IMR-90 (cell line): ENCODE results near the gene EMC9. TPM values are rescaled to one million over a fixed set of nuclear protein-coding genes. Genes with fewer than 3 reads are reported as not detected.

ENCODE experiments used
- ATAC-seq: fragments of 200-7000 bp; cut with Tn5 transposase; 2 replicates; pipeline ENCODE4 v1.9.1; 2020; ENCODE audit warnings: low read depth, mild to moderate bottlenecking, moderate library complexity
- BruUV-seq: library from RNA; stranded (reverse); fragments of 400-500 nt; replicated peaks from 2 replicates; lab custom pipeline; 2021; lab: Mats Ljungman, UMichigan
- CTCF ChIA-PET: fragments of 300-600 bp; formaldehyde crosslinking; extraction: SDS; loops from one replicate; lab custom pipeline; 2021; ENCODE audit warnings: antibody characterized with exemption; lab: Yijun Ruan, JAX
- POLR2A ChIA-PET: fragments of 300-600 bp; sonication (Branson Sonifier 250); formaldehyde crosslinking; loops from one replicate; lab custom pipeline; 2022; ENCODE audit warnings: antibody characterized with exemption; ENCODE audit not compliant: unreplicated experiment; lab: Charles Lee
- DNase-seq: peaks from one replicate; pipeline ENCODE4 v3.0.0; 2013
- H2AFZ ChIP-seq: replicated peaks from 2 replicates; pipeline ENCODE3; 2013; ENCODE audit warnings: low read length, mild to moderate bottlenecking; ENCODE audit not compliant: poor library complexity
- H2AK5ac ChIP-seq: 2 replicates; pipeline ENCODE4 v1.6.1; 2013; ENCODE audit warnings: low read depth, low read length, inconsistent platforms
- H2AK9ac ChIP-seq: replicated peaks from 2 replicates; pipeline ENCODE3; 2013; ENCODE audit warnings: mild to moderate bottlenecking, low read depth, low read length, moderate library complexity; ENCODE audit not compliant: poor library complexity
- H2BK120ac ChIP-seq: 2 replicates; pipeline ENCODE4 v1.6.1; 2013; ENCODE audit warnings: low read depth, low read length, inconsistent platforms
- H2BK15ac ChIP-seq: 3 replicates; pipeline ENCODE4 v1.6.1; 2013; ENCODE audit warnings: low read depth, low read length, inconsistent platforms
- H2BK20ac ChIP-seq: 2 replicates; pipeline ENCODE4 v1.6.1; 2013; ENCODE audit warnings: low read depth, mild to moderate bottlenecking, inconsistent platforms, low read length, moderate library complexity
- H2BK5ac ChIP-seq: 2 replicates; pipeline ENCODE4 v1.6.1; 2013; ENCODE audit warnings: mild to moderate bottlenecking, low read depth, low read length, inconsistent platforms; ENCODE audit not compliant: poor library complexity, severe bottlenecking
- H3K14ac ChIP-seq: replicated peaks from 2 replicates; pipeline ENCODE4 v1.6.1; 2013; ENCODE audit warnings: low read depth, low read length, inconsistent platforms
- H3K18ac ChIP-seq: 2 replicates; pipeline ENCODE4 v1.6.1; 2013; ENCODE audit warnings: low read depth, low read length, control low read depth
- H3K23ac ChIP-seq: 2 replicates; pipeline ENCODE4 v1.6.1; 2013; ENCODE audit warnings: low read depth, low read length, inconsistent platforms
- H3K27ac ChIP-seq: 2 replicates; pipeline ENCODE4 v1.5.1; 2013; ENCODE audit warnings: mild to moderate bottlenecking, control low read depth, low read length; ENCODE audit not compliant: insufficient read depth
- H3K27me3 ChIP-seq: 2 replicates; pipeline ENCODE4 v1.6.1; 2013; ENCODE audit warnings: low read length; ENCODE audit not compliant: control insufficient read depth, insufficient read depth
- H3K36me3 ChIP-seq: 2 replicates; pipeline ENCODE4 v1.6.1; 2013; ENCODE audit warnings: low read length, mixed read lengths; ENCODE audit not compliant: control insufficient read depth, insufficient read depth
- H3K4ac ChIP-seq: 2 replicates; pipeline ENCODE4 v1.6.1; 2013; ENCODE audit warnings: low read depth, low read length, inconsistent platforms
- H3K4me1 ChIP-seq: 2 replicates; pipeline ENCODE4 v1.6.1; 2013; ENCODE audit warnings: low read length, mixed read lengths; ENCODE audit not compliant: control insufficient read depth, insufficient read depth
- H3K4me2 ChIP-seq: 2 replicates; pipeline ENCODE4 v1.6.1; 2013; ENCODE audit warnings: low read depth, mild to moderate bottlenecking, control low read depth, low read length, moderate library complexity
- H3K4me3 ChIP-seq: 2 replicates; pipeline ENCODE4 v1.5.1; 2013; ENCODE audit warnings: low read depth, mild to moderate bottlenecking, control low read depth, low read length, moderate library complexity; ENCODE audit not compliant: insufficient read depth
- H3K56ac ChIP-seq: 2 replicates; pipeline ENCODE4 v1.6.1; 2013; ENCODE audit warnings: low read length, inconsistent platforms; ENCODE audit not compliant: insufficient read depth; ENCODE audit errors: extremely low read depth
- H3K79me1 ChIP-seq, 2 experiments: 2 replicates each; pipeline ENCODE4 v1.6.1; 2013; ENCODE audit warnings: low read length in 2 of 2, inconsistent platforms in 1 of 2, low read depth in 1 of 2
- H3K9ac ChIP-seq: 2 replicates; pipeline ENCODE4 v1.6.1; 2013; ENCODE audit warnings: low read depth, low read length, control low read depth
- H3K9me1 ChIP-seq: 2 replicates; pipeline ENCODE4 v1.6.1; 2013; ENCODE audit warnings: low read length, inconsistent platforms; ENCODE audit not compliant: insufficient read depth
- H3K9me3 ChIP-seq: 2 replicates; pipeline ENCODE4 v1.6.1; 2013; ENCODE audit warnings: low read length; ENCODE audit not compliant: control insufficient read depth, insufficient read depth
- H4K20me1 ChIP-seq: 2 replicates; pipeline ENCODE4 v1.6.1; 2013; ENCODE audit warnings: low read length, inconsistent platforms; ENCODE audit not compliant: insufficient read depth
- H4K5ac ChIP-seq: 2 replicates; pipeline ENCODE4 v1.6.1; 2013; ENCODE audit warnings: mild to moderate bottlenecking, low read depth, low read length, control low read depth
- H4K8ac ChIP-seq, 2 experiments: 2 replicates each; pipeline ENCODE4 v1.6.1; 2013; ENCODE audit warnings: low read depth in 2 of 2, low read length in 2 of 2, control low read depth in 1 of 2, inconsistent platforms in 1 of 2
- H4K91ac ChIP-seq: 2 replicates; pipeline ENCODE4 v1.6.1; 2013; ENCODE audit warnings: low read depth, low read length, inconsistent platforms; ENCODE audit not compliant: insufficient read depth
- BHLHE40 ChIP-seq: fragments of 150-350 bp; IDR thresholded peaks from 2 replicates; pipeline ENCODE4 v1.6.1; 2016; ENCODE audit warnings: mild to moderate bottlenecking, low read depth, low read length
- CTCF ChIP-seq: conservative IDR thresholded peaks from 2 replicates; pipeline ENCODE4 v1.5.1; 2012; ENCODE audit warnings: mild to moderate bottlenecking, low read depth, low read length, improper control_type of control experiment
- ELK1 ChIP-seq: fragments of 150-350 bp; IDR thresholded peaks from 2 replicates; pipeline ENCODE4 v1.6.1; 2016; ENCODE audit warnings: low read depth, mild to moderate bottlenecking, low read length, moderate library complexity, borderline replicate concordance
- FOS ChIP-seq: fragments of 150-350 bp; IDR thresholded peaks from 2 replicates; pipeline ENCODE4 v1.6.1; 2016; ENCODE audit warnings: low read depth, low read length
- MAFK ChIP-seq: IDR thresholded peaks from 2 replicates; pipeline ENCODE4 v1.6.1; 2012; ENCODE audit warnings: low read depth, low read length, improper control_type of control experiment
- MAZ ChIP-seq: IDR thresholded peaks from 2 replicates; pipeline ENCODE4 v1.6.1; 2012; ENCODE audit warnings: low read depth, mild to moderate bottlenecking, low read length, improper control_type of control experiment, moderate library complexity, borderline replicate concordance
- NFE2L2 ChIP-seq: fragments of 150-350 bp; IDR thresholded peaks from 2 replicates; pipeline ENCODE4 v1.6.1; 2016; ENCODE audit warnings: low read depth, mild to moderate bottlenecking, low read length
- POLR2A ChIP-seq: IDR thresholded peaks from 2 replicates; pipeline ENCODE4 v1.6.1; 2012; ENCODE audit warnings: mild to moderate bottlenecking, low read depth, low read length
- RAD21 ChIP-seq: IDR thresholded peaks from 2 replicates; pipeline ENCODE4 v1.6.1; 2012; ENCODE audit warnings: low read length, improper control_type of control experiment
- RCOR1 ChIP-seq: IDR thresholded peaks from 2 replicates; pipeline ENCODE4 v1.6.1; 2012; ENCODE audit warnings: mild to moderate bottlenecking, low read length, improper control_type of control experiment; ENCODE audit not compliant: insufficient replicate concordance
- RFX5 ChIP-seq: IDR thresholded peaks from 2 replicates; pipeline ENCODE4 v1.8.0; 2012; ENCODE audit warnings: low read depth, mild to moderate bottlenecking, low read length, moderate library complexity
- SMC3 ChIP-seq: fragments of 150-350 bp; IDR thresholded peaks from 2 replicates; pipeline ENCODE4 v1.6.1; 2016; ENCODE audit warnings: low read depth, mild to moderate bottlenecking, antibody characterized with exemption, low read length, moderate library complexity
- WGBS, 2 experiments: methylation state at CpG; one replicate each; pipeline versions ENCODE4 v1.1.5 to v1.1.7; 2013; ENCODE audit warnings: missing lambda C conversion rate in 2 of 2; ENCODE audit not compliant: insufficient read length in 1 of 2; ENCODE audit errors: extremely low coverage in 2 of 2; 5-methylcytosine and 5-hydroxymethylcytosine counted together
- dilution Hi-C: fragments of 300-500 bp; cut with HindIII; formaldehyde crosslinking; loops from one replicate; pipeline ENCODE4 v1.14.3; 2018; ENCODE audit warnings: low sequenced_read_pairs; ENCODE audit not compliant: unreplicated experiment
- in situ Hi-C: fragments of 300-500 bp; cut with MboI; formaldehyde crosslinking; loops from 3 replicates; pipeline ENCODE4 v1.14.3; 2019; ENCODE audit warnings: low sequenced_read_pairs, inconsistent platforms, mixed read lengths
- intact Hi-C: fragments of 100-400 bp; cut with micrococcal nuclease; formaldehyde crosslinking; loops from 2 replicates; pipeline ENCODE4 v1.10.0; 2022
- polyA plus RNA-seq, 3 experiments: library from polyadenylated mRNA; depleted of rRNA; stranded (reverse); fragments of >200 nt; gene quantifications; 2 replicates each; pipeline ENCODE4 v1.2.3, GENCODE V29; 2012; ENCODE audit warnings: low replicate concordance in 1 of 3
- total RNA-seq: library from RNA; depleted of rRNA; stranded (reverse); fragments of >200 nt; gene quantifications from 2 replicates; pipeline ENCODE4 v1.2.3, GENCODE V29; 2012

EMC9 gene
- total and polyA plus RNA-seq, 2 of the 4 experiments (the other 2 are of a cell fraction), result 15.1 to 19.2 TPM

DNA sequence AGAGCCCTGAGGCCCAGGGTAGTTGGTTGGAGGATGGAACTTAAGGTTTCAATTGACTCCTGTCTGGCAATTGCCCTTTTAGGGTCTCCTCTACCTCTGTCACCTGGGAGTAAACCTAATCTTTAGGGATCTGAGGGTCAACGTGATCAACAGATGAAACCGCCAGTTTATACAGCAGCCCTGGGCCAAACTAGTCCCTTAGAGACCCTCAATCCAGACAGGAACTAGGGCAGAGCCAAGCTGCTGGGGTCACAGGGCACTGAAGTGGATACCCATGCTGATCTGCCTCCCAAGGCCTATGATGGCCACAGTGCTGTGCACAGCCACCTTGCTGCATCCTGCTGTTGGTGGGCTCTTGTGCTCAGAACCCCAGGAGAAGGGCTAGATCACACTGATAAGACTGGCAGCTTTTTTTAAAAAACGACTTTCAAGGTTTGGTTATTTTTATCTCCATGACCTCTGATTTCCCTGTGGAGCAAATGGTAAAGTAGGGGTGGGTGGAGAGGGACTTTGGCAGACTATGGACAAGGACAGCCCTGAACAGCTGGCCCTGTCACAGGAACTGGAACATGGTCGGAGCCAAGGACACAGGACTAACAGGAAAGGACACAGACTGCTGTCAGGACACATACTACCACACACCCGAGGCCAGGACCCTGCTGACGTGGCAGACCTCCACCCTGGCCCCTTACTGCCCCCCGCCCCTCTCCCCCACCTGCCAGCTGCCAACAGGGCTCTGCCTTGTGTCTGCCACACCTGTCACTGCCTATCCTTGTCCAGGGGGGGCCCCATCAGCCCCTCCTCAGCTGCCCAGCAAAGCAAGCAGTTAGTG, 10.5 kb downstream of the EMC9 start:
- no peak overlapping the region for H2BK20ac ChIP-seq
- POLR2A ChIA-PET, result no interaction called here

More for the DNA sequence above, 10.5 kb downstream of the EMC9 start:
- in situ Hi-C loops (loop anchor here (10.0 to 25.0 kb wide), 3 partner anchors 304 to 1044 kb away; partner anchors contain the start of genes ACIN1, BCL2L2, C14orf119 and PABPN1), intact Hi-C loops (no loop called here), dilution Hi-C loops (no loop called here)
- Histone ChIP-seq H4K5ac (no peak overlapping the region), H3K36me3 (no peaks in the 10 kb centered on the region), H3K9me1 (no peaks in the 10 kb centered on the region), H3K79me1 (no peaks in the 10 kb centered on the region), H2BK15ac (no peak overlapping the region), H3K14ac (no peak overlapping the region), H3K9me3 (no peaks in the 10 kb centered on the region), H2AK9ac (no peak overlapping the region), H2BK120ac (no peak overlapping the region), H3K27ac (no peak overlapping the region), H3K4me1 (peaks cover 2% of the 10 kb centered on the region; the same call in 1 of the 2 replicates), H4K20me1 (no peaks in the 10 kb centered on the region), H3K56ac (no peak overlapping the region), H3K9ac (no peak overlapping the region), H3K4ac (no peak overlapping the region), H2AK5ac (no peak overlapping the region), H2AFZ (no peak overlapping the region), H3K18ac (no peak overlapping the region), H4K8ac (no peak overlapping the region), H4K91ac (no peak overlapping the region), H3K27me3 (no peaks in the 10 kb centered on the region), H3K23ac (no peak overlapping the region), H3K4me3 (no peak overlapping the region), H3K4me2 (no peak overlapping the region), H2BK5ac (no peak overlapping the region)
- 63% methylated on average over 1 of the region's 7 CpGs; no CpG with 5 or more reads in 1 of the 2 experiments for WGBS, 2 experiments
- CTCF ChIA-PET, result no interaction called here
- DNase-seq (no peak), ATAC-seq (no peak)
- BruUV-seq, result no TSS peak
- TF ChIP-seq POLR2A (no peak), NFE2L2 (no peak), RFX5 (no peak), ELK1 (no peak), MAZ (no peak), SMC3 (no peak), CTCF (no peak), RCOR1 (no peak), BHLHE40 (no peak), RAD21 (no peak), MAFK (no peak), FOS (no peak)
